Endothelial cell of umbilical vein (primary cell): Measurements from ENCODE around the gene PDLIM4. TPM values are rescaled to one million over a fixed set of nuclear protein-coding genes. Genes with fewer than 3 reads are reported as not detected.

Source experiments
- BruUV-seq: library from RNA; stranded (reverse); fragments of 400-500 nt; replicated peaks from 2 replicates; lab custom pipeline; 2021; lab: Mats Ljungman, UMichigan
- CTCF ChIA-PET: fragments of 300-600, 350-600 bp; sonication (Branson Sonifier 250); formaldehyde crosslinking; loops from one replicate; lab custom pipeline; 2021; ENCODE audit warnings: antibody characterized with exemption, inconsistent platforms; lab: Charles Lee
- POLR2A ChIA-PET: fragments of 300-600, 350-600 bp; sonication (Branson Sonifier 250); formaldehyde crosslinking; loops from one replicate; lab custom pipeline; 2021; ENCODE audit warnings: antibody characterized with exemption, inconsistent platforms; lab: Charles Lee
- DNase-seq: peaks from one replicate; pipeline ENCODE4 v3.0.0-alpha.2; 2011; ENCODE audit warnings: low read depth, low spot score
- FAIRE-seq: peaks from 2 replicates; lab custom pipeline; 2011; peaks lifted over from hg19 to GRCh38; lab: Jason Lieb, UNC
- H2AFZ ChIP-seq: 2 replicates; pipeline ENCODE4 v1.6.0; 2012; ENCODE audit warnings: low read depth, low read length, control low read depth, inconsistent platforms
- H3K27ac ChIP-seq: 2 replicates; pipeline ENCODE4 v1.5.1; 2011; ENCODE audit warnings: low read depth, mild to moderate bottlenecking, control low read depth, low read length, moderate library complexity; ENCODE audit not compliant: insufficient read depth
- H3K27me3 ChIP-seq, 2 experiments: 2 replicates each; pipeline versions ENCODE4 v1.6.0 to v1.6.1; 2011; ENCODE audit warnings: low read length in 2 of 2, mixed read lengths in 1 of 2; ENCODE audit not compliant: control insufficient read depth in 2 of 2, insufficient read depth in 2 of 2
- H3K36me3 ChIP-seq, 2 experiments: 2 replicates in 1 of 2; 3 replicates in 1 of 2; pipeline ENCODE4 v1.5.1; 2011; ENCODE audit warnings: low read length in 2 of 2, mild to moderate bottlenecking in 1 of 2, moderate library complexity in 1 of 2; ENCODE audit not compliant: control insufficient read depth in 2 of 2, insufficient read depth in 2 of 2; ENCODE audit errors: extremely low read depth in 1 of 2
- H3K4me1 ChIP-seq: 3 replicates; pipeline ENCODE4 v1.5.1; 2011; ENCODE audit warnings: mild to moderate bottlenecking, low read length; ENCODE audit not compliant: control insufficient read depth, insufficient read depth; ENCODE audit errors: extremely low read depth
- H3K4me2 ChIP-seq: 2 replicates; pipeline ENCODE4 v1.6.1; 2011; ENCODE audit warnings: low read length, control low read depth, mixed read lengths; ENCODE audit not compliant: insufficient read depth
- H3K4me3 ChIP-seq, 3 experiments: fragments of 200-600 bp in 1 of 3; sonication (generic), shearing (Covaris generic) in 1 of 3; replicated peaks in 1 of 3; 2 replicates each; pipeline ENCODE4 v1.5.1; 2011 to 2016; ENCODE audit warnings: control low read depth in 3 of 3, low read length in 3 of 3, mild to moderate bottlenecking in 2 of 3, inconsistent platforms in 1 of 3, low read depth in 1 of 3, moderate library complexity in 1 of 3; ENCODE audit not compliant: insufficient read depth in 1 of 3
- H3K79me2 ChIP-seq: 2 replicates; pipeline ENCODE4 v1.6.0; 2012; ENCODE audit warnings: low read length, inconsistent platforms; ENCODE audit not compliant: control insufficient read depth, insufficient read depth
- H3K9ac ChIP-seq: replicated peaks from 2 replicates; pipeline ENCODE3; 2011; ENCODE audit warnings: low read length, control low read depth; ENCODE audit not compliant: insufficient read depth; ENCODE audit errors: extremely low read depth
- H3K9me1 ChIP-seq: replicated peaks from 3 replicates; pipeline ENCODE4 v1.6.0; 2011; ENCODE audit warnings: mild to moderate bottlenecking, low read length; ENCODE audit not compliant: control insufficient read depth, insufficient read depth; ENCODE audit errors: extremely low read depth
- H3K9me3 ChIP-seq: replicated peaks from 2 replicates; pipeline ENCODE4 v1.5.1; 2012; ENCODE audit warnings: low read length, inconsistent platforms; ENCODE audit not compliant: control insufficient read depth, insufficient read depth
- H4K20me1 ChIP-seq: replicated peaks from 2 replicates; pipeline ENCODE3; 2011; ENCODE audit warnings: mild to moderate bottlenecking, low read length; ENCODE audit not compliant: control insufficient read depth, insufficient read depth; ENCODE audit errors: extremely low read depth
- MYC ChIP-seq: IDR thresholded peaks from one replicate; pipeline ENCODE4 v1.6.1; 2011; ENCODE audit warnings: mild to moderate bottlenecking, low read depth, low read length
- dilution Hi-C: fragments of 300-500 bp; cut with MboI; formaldehyde crosslinking; loops from one replicate; pipeline ENCODE4 v1.15.0; 2019; ENCODE audit warnings: low sequenced_read_pairs; ENCODE audit not compliant: extremely low pct_ligation_motif_present
- intact Hi-C: fragments of 100-400 bp; cut with micrococcal nuclease; formaldehyde crosslinking; loops from one replicate; pipeline ENCODE4 v1.10.0; 2022
- polyA plus RNA-seq, 4 experiments: library from polyadenylated mRNA; depleted of rRNA in 3 of 4; stranded (reverse) in 3 of 4; unstranded in 1 of 4; fragments of >200 nt; gene quantifications; 2 replicates each; pipeline versions ENCODE4 v1.2.1 to v1.2.3, GENCODE V29; 2011 to 2012; ENCODE audit warnings: missing spikeins in 1 of 4
- total RNA-seq: library from RNA; stranded (reverse); gene quantifications from 2 replicates; pipeline ENCODE4 v1.2.3, GENCODE V29; 2021
- TF ChIP-seq, protein P1 (sequence below), 2 donors: IDR thresholded peaks; 1 replicate in 1 of 2; 2 replicates in 1 of 2; pipeline ENCODE4 v1.5.1; 2011; ENCODE audit warnings: low read length in 2 of 2, mild to moderate bottlenecking in 2 of 2, moderate library complexity in 2 of 2, control low read depth in 1 of 2, inconsistent platforms in 1 of 2, low read depth in 1 of 2; ENCODE audit not compliant: insufficient read depth in 1 of 2; ENCODE audit errors: extremely low read depth in 1 of 2

Gene PDLIM4
- total and polyA plus RNA-seq, 2 donors (not counting 3 experiments of a cell fraction or from before 2014, with no cell fraction given): 65.7 to 112 TPM

- H3K9me1 ChIP-seq: no peaks in the 10 kb centered on the region
- H3K36me3 ChIP-seq: no peaks in the 10 kb centered on the region
- peaks cover 25% of the 10 kb centered on the region for H3K4me1 ChIP-seq
- intact Hi-C loops (loop anchor here (1.0 to 10.0 kb wide), 6 partner anchors 21 to 531 kb away; partner anchors contain the start of genes IRF1, P4HA2 and SLC22A5), dilution Hi-C loops (no loop called here)
- no peaks in the 10 kb centered on the region for H3K9me3 ChIP-seq
- H3K79me2 ChIP-seq: peaks cover 5% of the 10 kb centered on the region
- H3K9ac ChIP-seq: peak overlapping the region; percentile 95
- FAIRE-seq (no peak), DNase-seq (peak; percentile 89)
- TF ChIP-seq, protein P1, sequence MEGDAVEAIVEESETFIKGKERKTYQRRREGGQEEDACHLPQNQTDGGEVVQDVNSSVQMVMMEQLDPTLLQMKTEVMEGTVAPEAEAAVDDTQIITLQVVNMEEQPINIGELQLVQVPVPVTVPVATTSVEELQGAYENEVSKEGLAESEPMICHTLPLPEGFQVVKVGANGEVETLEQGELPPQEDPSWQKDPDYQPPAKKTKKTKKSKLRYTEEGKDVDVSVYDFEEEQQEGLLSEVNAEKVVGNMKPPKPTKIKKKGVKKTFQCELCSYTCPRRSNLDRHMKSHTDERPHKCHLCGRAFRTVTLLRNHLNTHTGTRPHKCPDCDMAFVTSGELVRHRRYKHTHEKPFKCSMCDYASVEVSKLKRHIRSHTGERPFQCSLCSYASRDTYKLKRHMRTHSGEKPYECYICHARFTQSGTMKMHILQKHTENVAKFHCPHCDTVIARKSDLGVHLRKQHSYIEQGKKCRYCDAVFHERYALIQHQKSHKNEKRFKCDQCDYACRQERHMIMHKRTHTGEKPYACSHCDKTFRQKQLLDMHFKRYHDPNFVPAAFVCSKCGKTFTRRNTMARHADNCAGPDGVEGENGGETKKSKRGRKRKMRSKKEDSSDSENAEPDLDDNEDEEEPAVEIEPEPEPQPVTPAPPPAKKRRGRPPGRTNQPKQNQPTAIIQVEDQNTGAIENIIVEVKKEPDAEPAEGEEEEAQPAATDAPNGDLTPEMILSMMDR (IDR thresholded peaks at IDR 0.05; ENCODE audit: extremely low read depth in 1 of 2, insufficient read depth in 1 of 2, low read depth in 1 of 2, low read length in 2 of 2): peak in 1 of 2 donors; percentile 40
- no peak for TF ChIP-seq MYC
- ChIA-PET POLR2A (interaction anchor here (0.6 to 1.3 kb wide), 9 partner anchors 12 to 340 kb away, joined by 3 to 7 read pairs (median 3); partner anchors contain the start of genes IRF1 and SLC22A5), CTCF (interaction anchor here (0.6 to 3.3 kb wide), 29 partner anchors 8 to 527 kb away, joined by 3 to 36 read pairs (median 5); partner anchors contain the start of genes PDLIM4 and SLC22A5)
- peak overlapping the region; percentile 57 for H3K4me2 ChIP-seq
- H4K20me1 ChIP-seq: no peaks in the 10 kb centered on the region
- H3K4me3 ChIP-seq: peak overlapping the region; percentile 37 to 70 (median 53)
- peak overlapping the region; percentile 93 for H3K27ac ChIP-seq
- BruUV-seq: TSS peak; percentile 32
- H2AFZ ChIP-seq: peak overlapping the region; percentile 95
- no peaks in the 10 kb centered on the region for H3K27me3 ChIP-seq
Measured at GRCh38 chr5:132293066-132293991, 35.8 kb downstream of the PDLIM4 start.
